Upper lobe of left lung (tissue), 4 donors: ENCODE results near the gene GABBR2.

Source experiments
- EP300 ChIP-seq, 4 donors: sonication (generic); formaldehyde crosslinking; IDR thresholded peaks; one replicate each; pipeline ENCODE4 v1.5.1; 2017; ENCODE audit warnings: antibody characterized with exemption in 4 of 4, control low read depth in 2 of 4
- POLR2A ChIP-seq, 4 donors: fragments of 450-650 bp; IDR thresholded peaks; one replicate each; pipeline ENCODE4 v1.5.1; 2016 to 2017; ENCODE audit warnings: antibody characterized with exemption in 4 of 4, mild to moderate bottlenecking in 2 of 4
- POLR2AphosphoS5 ChIP-seq, 2 donors: sonication (generic); formaldehyde crosslinking; IDR thresholded peaks; one replicate each; pipeline ENCODE4 v1.5.1; 2017; ENCODE audit warnings: antibody characterized with exemption in 2 of 2
- TF ChIP-seq, protein P1 (sequence below), 6 experiments: fragments of 450-650 bp in 4 of 6; fragments of 200-600 bp in 2 of 6; sonication (generic) in 2 of 6; IDR thresholded peaks; one replicate each; pipeline ENCODE4 v1.5.1; 2016 to 2019; ENCODE audit warnings: antibody characterized with exemption in 6 of 6

DNA sequence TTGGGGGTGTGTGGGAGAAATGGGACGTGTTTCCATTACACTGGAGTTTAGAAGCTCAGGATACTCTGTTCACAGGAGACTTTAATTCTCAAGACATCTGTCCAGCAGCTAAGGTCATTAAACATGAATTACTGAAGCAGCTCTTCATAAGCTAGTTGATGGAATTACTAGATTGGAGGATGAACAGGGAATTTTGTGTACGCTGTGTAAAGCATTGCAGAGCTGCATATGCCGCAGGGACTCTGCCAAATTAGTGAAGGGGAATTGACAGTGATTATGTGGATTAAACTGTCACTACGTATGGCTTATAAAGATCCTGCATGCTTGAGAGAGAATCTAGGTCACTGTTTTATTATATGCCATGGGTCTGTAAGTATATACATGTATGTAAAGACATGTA is 275.8 kb downstream of the GABBR2 start:
- TF ChIP-seq, protein P1, sequence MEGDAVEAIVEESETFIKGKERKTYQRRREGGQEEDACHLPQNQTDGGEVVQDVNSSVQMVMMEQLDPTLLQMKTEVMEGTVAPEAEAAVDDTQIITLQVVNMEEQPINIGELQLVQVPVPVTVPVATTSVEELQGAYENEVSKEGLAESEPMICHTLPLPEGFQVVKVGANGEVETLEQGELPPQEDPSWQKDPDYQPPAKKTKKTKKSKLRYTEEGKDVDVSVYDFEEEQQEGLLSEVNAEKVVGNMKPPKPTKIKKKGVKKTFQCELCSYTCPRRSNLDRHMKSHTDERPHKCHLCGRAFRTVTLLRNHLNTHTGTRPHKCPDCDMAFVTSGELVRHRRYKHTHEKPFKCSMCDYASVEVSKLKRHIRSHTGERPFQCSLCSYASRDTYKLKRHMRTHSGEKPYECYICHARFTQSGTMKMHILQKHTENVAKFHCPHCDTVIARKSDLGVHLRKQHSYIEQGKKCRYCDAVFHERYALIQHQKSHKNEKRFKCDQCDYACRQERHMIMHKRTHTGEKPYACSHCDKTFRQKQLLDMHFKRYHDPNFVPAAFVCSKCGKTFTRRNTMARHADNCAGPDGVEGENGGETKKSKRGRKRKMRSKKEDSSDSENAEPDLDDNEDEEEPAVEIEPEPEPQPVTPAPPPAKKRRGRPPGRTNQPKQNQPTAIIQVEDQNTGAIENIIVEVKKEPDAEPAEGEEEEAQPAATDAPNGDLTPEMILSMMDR (IDR thresholded peaks at IDR 0.05), result no peak
- no peak for TF ChIP-seq EP300 (IDR thresholded peaks at IDR 0.05)
- TF ChIP-seq POLR2A (IDR thresholded peaks at IDR 0.05), result no peak
- no peak for TF ChIP-seq POLR2AphosphoS5 (IDR thresholded peaks at IDR 0.05)
